Thoracic aorta (tissue), 2 donors: ENCODE measurements around the gene NEU3. TPM values are rescaled to one million over a fixed set of nuclear protein-coding genes. Genes with fewer than 3 reads are reported as not detected.
"Not testable (repeated sequence)": the region's sequence is repeated elsewhere in the genome, so short reads cannot be mapped to it uniquely, and the experiment has no call there.

Source experiments
- ATAC-seq: fragments of 150-250 bp; one replicate; pipeline ENCODE4 v1.8.0; 2017; ENCODE audit warnings: low read depth; ENCODE audit not compliant: insufficient number of reproducible peaks, low FRiP score
- DNase-seq: peaks from one replicate; pipeline ENCODE4 v3.0.0-alpha.2; 2020; ENCODE audit warnings: low spot score
- H3K27ac ChIP-seq, 2 donors: fragments of 200-600 bp; sonication (generic); 1 replicate in 1 of 2; 2 replicates in 1 of 2; pipeline ENCODE4 v1.5.1; 2016; ENCODE audit warnings: mild to moderate bottlenecking in 2 of 2, moderate library complexity in 2 of 2
- H3K27me3 ChIP-seq: fragments of 200-600 bp; sonication (generic); replicated peaks from 2 replicates; pipeline ENCODE4 v1.6.0; 2016; ENCODE audit warnings: mild to moderate bottlenecking; ENCODE audit not compliant: insufficient read depth
- H3K36me3 ChIP-seq: fragments of 200-600 bp; sonication (generic); one replicate; pipeline ENCODE4 v1.5.1; 2016
- H3K4me1 ChIP-seq, 2 donors: fragments of 200-600 bp; sonication (generic); 1 replicate in 1 of 2; 2 replicates in 1 of 2; pipeline versions ENCODE4 v1.5.1 to v1.6.0; 2016; ENCODE audit warnings: low read depth in 2 of 2, mild to moderate bottlenecking in 1 of 2; ENCODE audit not compliant: control insufficient read depth in 1 of 2
- H3K4me3 ChIP-seq: fragments of 200-600 bp; sonication (generic); 2 replicates; pipeline ENCODE4 v1.5.1; 2016; ENCODE audit warnings: mild to moderate bottlenecking
- H3K9me3 ChIP-seq: fragments of 200-600 bp; sonication (generic); 2 replicates; pipeline ENCODE4 v1.5.1; 2016
- total RNA-seq, 2 donors: library from RNA; depleted of rRNA; stranded (reverse); fragments of >200 nt; gene quantifications; one replicate each; pipeline versions ENCODE4 v1.1.0 to v1.2.3, GENCODE V29; 2016
- TF ChIP-seq, protein P1 (sequence below): fragments of 200-600 bp; sonication (generic); IDR thresholded peaks from one replicate; pipeline ENCODE4 v1.5.1; 2019; ENCODE audit warnings: antibody characterized with exemption

The NEU3 gene
- total RNA-seq, 2 donors from 2014 or later: 11.9 to 23.3 TPM

GRCh38 chr11:74953451-74953850, 35.3 kb upstream of the NEU3 start:
- peaks cover 2% of the 10 kb centered on the region for H3K36me3 ChIP-seq
- peaks cover 16 to 50% of the 10 kb centered on the region in 2 donors for H3K4me1 ChIP-seq
- no peaks in the 10 kb centered on the region for H3K9me3 ChIP-seq
- H3K27me3 ChIP-seq: no peaks in the 10 kb centered on the region
- H3K27ac ChIP-seq: no peak overlapping the region
- H3K4me3 ChIP-seq: no peak overlapping the region
- no peak for DNase-seq
- TF ChIP-seq, protein P1, sequence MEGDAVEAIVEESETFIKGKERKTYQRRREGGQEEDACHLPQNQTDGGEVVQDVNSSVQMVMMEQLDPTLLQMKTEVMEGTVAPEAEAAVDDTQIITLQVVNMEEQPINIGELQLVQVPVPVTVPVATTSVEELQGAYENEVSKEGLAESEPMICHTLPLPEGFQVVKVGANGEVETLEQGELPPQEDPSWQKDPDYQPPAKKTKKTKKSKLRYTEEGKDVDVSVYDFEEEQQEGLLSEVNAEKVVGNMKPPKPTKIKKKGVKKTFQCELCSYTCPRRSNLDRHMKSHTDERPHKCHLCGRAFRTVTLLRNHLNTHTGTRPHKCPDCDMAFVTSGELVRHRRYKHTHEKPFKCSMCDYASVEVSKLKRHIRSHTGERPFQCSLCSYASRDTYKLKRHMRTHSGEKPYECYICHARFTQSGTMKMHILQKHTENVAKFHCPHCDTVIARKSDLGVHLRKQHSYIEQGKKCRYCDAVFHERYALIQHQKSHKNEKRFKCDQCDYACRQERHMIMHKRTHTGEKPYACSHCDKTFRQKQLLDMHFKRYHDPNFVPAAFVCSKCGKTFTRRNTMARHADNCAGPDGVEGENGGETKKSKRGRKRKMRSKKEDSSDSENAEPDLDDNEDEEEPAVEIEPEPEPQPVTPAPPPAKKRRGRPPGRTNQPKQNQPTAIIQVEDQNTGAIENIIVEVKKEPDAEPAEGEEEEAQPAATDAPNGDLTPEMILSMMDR: no peak
- no peak for ATAC-seq

DNA sequence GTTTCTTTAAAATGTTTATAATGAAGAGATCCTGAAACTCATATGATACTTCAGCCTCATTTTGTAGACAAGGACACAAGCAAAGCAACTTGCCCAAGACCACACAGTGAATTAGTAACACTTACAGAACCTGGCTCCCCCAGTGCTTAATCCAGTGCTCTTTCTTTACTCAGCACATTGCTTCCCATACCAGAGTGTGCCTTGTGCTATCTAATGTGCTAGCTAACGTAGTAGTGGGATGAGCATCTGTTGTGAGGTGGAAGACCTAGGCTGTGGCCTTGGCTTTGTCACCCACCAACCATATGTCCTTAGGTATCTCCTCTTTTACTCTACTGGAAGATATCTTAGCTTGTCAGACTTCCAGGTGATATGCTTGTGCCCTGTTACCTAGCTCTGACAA, 34.5 kb upstream of the NEU3 start:
- no peak overlapping the region for H3K27ac ChIP-seq
- TF ChIP-seq, protein P1: no peak

DNA sequence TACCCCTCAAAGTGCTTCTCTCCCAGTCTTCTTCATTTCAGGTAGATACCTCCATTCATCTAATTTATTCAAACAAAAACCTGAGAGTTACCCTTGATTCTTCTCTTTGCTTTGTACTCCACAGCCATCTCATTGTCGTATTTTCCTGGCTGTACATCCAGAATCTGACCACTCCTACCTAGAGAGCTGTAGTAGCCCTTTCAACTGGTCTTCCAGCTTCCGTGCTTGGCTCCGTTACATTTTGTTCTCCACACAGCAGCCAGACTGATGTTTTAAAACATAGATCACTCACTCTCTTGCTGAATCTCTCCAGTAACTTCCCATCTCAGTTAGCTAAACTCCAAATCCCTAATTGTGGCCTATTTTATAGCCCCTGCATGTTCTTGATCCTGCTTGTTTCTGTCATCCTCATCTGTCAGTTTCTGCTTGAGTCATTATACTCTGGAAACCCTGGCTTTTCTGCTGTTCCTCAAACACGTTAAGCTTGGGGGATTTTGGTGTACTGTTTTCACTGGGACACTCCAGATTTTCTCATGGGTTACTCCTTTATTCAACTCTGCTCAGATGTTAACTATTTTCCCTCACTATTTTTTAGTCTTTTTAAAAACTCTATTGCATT, 32.2 kb upstream of the NEU3 start:
- ATAC-seq (no peak), DNase-seq (no peak)
- TF ChIP-seq, protein P1: no peak
- no peaks in the 10 kb centered on the region for H3K27me3 ChIP-seq
- no peak overlapping the region for H3K4me3 ChIP-seq
- H3K36me3 ChIP-seq: peaks cover 2% of the 10 kb centered on the region
- no peaks in the 10 kb centered on the region for H3K9me3 ChIP-seq
- no peak overlapping the region for H3K27ac ChIP-seq
- peaks cover 15 to 63% of the 10 kb centered on the region in 2 donors for H3K4me1 ChIP-seq

More for the DNA sequence above, 34.5 kb upstream of the NEU3 start:
- peaks cover 16 to 58% of the 10 kb centered on the region in 2 donors for H3K4me1 ChIP-seq
- ATAC-seq: no peak
- H3K27me3 ChIP-seq: no peaks in the 10 kb centered on the region
- H3K4me3 ChIP-seq: no peak overlapping the region
- no peak for DNase-seq
- peaks cover 2% of the 10 kb centered on the region for H3K36me3 ChIP-seq
- no peaks in the 10 kb centered on the region for H3K9me3 ChIP-seq

DNA sequence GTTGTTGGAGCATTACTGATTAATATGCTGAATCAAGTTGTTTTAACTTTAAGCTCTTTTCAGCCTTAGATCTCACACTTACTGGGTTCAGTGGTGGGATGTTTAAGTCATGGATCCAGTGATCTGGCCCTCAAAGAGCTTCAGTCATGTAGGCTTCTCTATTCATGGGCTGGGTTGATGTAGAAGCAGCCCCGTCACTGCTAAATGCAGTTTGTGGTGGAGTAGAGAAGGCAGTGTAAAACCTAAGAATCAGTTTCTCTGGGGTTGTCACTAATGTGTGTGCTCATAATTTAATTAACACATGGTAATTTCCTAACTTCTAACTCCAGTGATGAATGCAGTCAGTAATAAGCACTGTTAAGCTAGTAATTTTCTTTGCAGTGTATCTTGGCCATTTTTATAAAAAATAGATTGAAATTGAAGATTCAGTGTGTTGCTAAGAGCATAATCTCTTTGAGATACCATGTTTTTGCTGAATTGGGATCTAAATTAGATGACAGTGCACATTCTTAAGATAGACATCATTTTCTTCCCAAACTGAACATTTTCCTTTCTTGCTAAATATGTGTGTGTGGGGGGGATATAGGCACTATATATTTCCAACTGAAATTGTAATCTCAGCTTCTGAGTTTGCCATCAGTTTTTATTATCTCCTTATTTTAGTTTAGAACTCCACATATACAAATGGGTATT, 30.6 kb upstream of the NEU3 start:
- Histone ChIP-seq H3K4me1 (peaks cover 15 to 63% of the 10 kb centered on the region in 2 donors), H3K9me3 (no peaks in the 10 kb centered on the region), H3K27me3 (no peaks in the 10 kb centered on the region), H3K36me3 (no peaks in the 10 kb centered on the region), H3K27ac (no peak overlapping the region), H3K4me3 (no peak overlapping the region)
- TF ChIP-seq, protein P1: no peak
- no peak for DNase-seq
- ATAC-seq: no peak

- H3K4me1 ChIP-seq: peaks cover 15 to 64% of the 10 kb centered on the region in 2 donors
- not testable (repeated sequence) for DNase-seq, H3K27me3 ChIP-seq, H3K27ac ChIP-seq, ATAC-seq, H3K4me3 ChIP-seq, H3K9me3 ChIP-seq, H3K36me3 ChIP-seq
Observed at GRCh38 chr11:74960128-74960527, 28.6 kb upstream of the NEU3 start.
